AG09309 (cell line): ENCODE results near the gene BMPER.

Source experiments
- DNase-seq: peaks from one replicate; pipeline ENCODE4 v3.0.0-alpha.2; 2010; ENCODE audit warnings: low read depth
- H3K4me3 ChIP-seq: 2 replicates; pipeline ENCODE4 v1.5.1; 2011; ENCODE audit warnings: mild to moderate bottlenecking, low read depth, low read length, moderate library complexity; ENCODE audit not compliant: control insufficient read depth
- CTCF ChIP-seq: IDR thresholded peaks from 2 replicates; pipeline ENCODE4 v1.5.1; 2011; ENCODE audit warnings: mild to moderate bottlenecking, low read depth, low read length, inconsistent platforms; ENCODE audit not compliant: insufficient read depth, control insufficient read depth; ENCODE audit errors: missing control alignments

The BMPER gene

GRCh38 chr7:34158368-34159153, 253.2 kb downstream of the BMPER start:
- H3K4me3 ChIP-seq = no peak overlapping the region
- DNase-seq = no peak
- TF ChIP-seq CTCF = no peak

GRCh38 chr7:34160261-34160752, 255.0 kb downstream of the BMPER start:
- peak; percentile 95 for DNase-seq
- no peak overlapping the region for H3K4me3 ChIP-seq
- TF ChIP-seq CTCF = no peak

- no peak for DNase-seq
Measured at GRCh38 chr7:34162027-34162565, 256.8 kb downstream of the BMPER start.

GRCh38 chr7:34162677-34163076, 257.3 kb downstream of the BMPER start:
- H3K4me3 ChIP-seq = no peak overlapping the region
- DNase-seq = no peak
- TF ChIP-seq CTCF = no peak

More at GRCh38 chr7:34162027-34162565, 256.8 kb downstream of the BMPER start:
- no peak overlapping the region for H3K4me3 ChIP-seq
- no peak for TF ChIP-seq CTCF

GRCh38 chr7:34163956-34164355, 258.6 kb downstream of the BMPER start:
- TF ChIP-seq CTCF = no peak
- no peak overlapping the region for H3K4me3 ChIP-seq
- DNase-seq = no peak

GRCh38 chr7:34165466-34165865, 260.1 kb downstream of the BMPER start:
- TF ChIP-seq CTCF = no peak
- no peak for DNase-seq
- H3K4me3 ChIP-seq = no peak overlapping the region
